Breast epithelium (tissue), 3 donors: ENCODE measurements around the gene CPEB3.

Experiments
- CTCF ChIP-seq, 3 donors: fragments of 450-650 bp; IDR thresholded peaks; one replicate each; pipeline ENCODE4 v1.5.1; 2016 to 2017; ENCODE audit warnings: antibody characterized with exemption in 3 of 3, mild to moderate bottlenecking in 3 of 3, moderate library complexity in 3 of 3
- POLR2A ChIP-seq: fragments of 450-650 bp; IDR thresholded peaks from one replicate; pipeline ENCODE4 v1.6.1; 2016; ENCODE audit warnings: antibody characterized with exemption, mild to moderate bottlenecking, moderate library complexity
- POLR2AphosphoS5 ChIP-seq, 3 donors: sonication (generic); formaldehyde crosslinking; IDR thresholded peaks; one replicate each; pipeline ENCODE4 v1.6.1; 2017; ENCODE audit warnings: antibody characterized with exemption in 3 of 3

- TF ChIP-seq CTCF (IDR thresholded peaks at IDR 0.05) (no peak), POLR2AphosphoS5 (IDR thresholded peaks at IDR 0.05) (no peak), POLR2A (no peak)
Measured at GRCh38 chr10:92248566-92248965, 42.3 kb downstream of the CPEB3 start.
